Activated CD8-positive, alpha-beta memory T cell treated with anti-CD3 and anti-CD28 coated beads for 4 hours (primary cell): ENCODE measurements around the gene S100P.
"Not testable (repeated sequence)": the region's sequence is repeated elsewhere in the genome, so short reads cannot be mapped to it uniquely, and the experiment has no call there.

Experiments used
- DNase-seq, 2 donors: peaks; one replicate each; pipeline ENCODE4 v3.0.0-alpha.2; 2020; ENCODE audit warnings: low read depth in 2 of 2

The S100P gene

GRCh38 chr4:6724421-6725111, 30.9 kb downstream of the S100P start:
- DNase-seq, result no peak

GRCh38 chr4:6725427-6725961, 31.8 kb downstream of the S100P start:
- not testable (repeated sequence) for DNase-seq

- DNase-seq, result no peak
These were observed 33.6 kb downstream of the S100P start for GRCh38 chr4:6727081-6727942.

- DNase-seq, result no peak
These were observed 34.2 kb downstream of the S100P start for GRCh38 chr4:6727943-6728250.

DNA sequence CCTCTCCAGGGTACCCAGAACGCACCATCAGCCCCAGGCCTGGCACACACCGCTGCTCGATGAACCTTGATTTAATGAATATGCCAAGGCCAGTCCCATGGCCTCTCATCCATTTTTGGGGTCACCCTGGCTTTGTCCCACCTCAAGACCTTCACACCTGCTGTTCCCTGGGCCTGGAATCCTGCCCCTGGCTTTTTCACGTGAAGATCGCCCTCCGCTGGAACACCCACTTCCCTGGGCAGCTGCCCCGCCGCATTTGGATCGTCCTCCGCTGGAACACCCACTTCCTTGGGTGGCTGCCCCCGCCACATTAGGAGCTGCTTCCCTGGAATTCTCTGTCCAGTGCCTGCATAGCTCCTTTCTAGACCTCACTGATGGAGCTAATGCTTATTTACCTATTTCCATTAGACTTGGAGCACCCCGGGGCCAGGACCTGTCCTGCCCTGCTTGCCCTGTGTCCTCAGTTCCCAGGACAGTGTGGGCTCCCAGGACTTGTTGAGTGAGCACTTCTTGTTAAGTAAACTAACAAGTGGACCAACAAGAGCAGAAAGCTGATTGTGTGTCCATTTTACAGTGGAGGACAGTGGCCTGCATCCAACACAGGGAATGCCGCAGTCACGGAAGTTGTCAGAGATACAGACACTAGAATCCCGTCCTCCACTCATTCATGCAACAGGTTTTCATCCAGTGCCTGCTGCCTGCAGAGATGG, 34.8 kb downstream of the S100P start:
- DNase-seq, result no peak

DNA sequence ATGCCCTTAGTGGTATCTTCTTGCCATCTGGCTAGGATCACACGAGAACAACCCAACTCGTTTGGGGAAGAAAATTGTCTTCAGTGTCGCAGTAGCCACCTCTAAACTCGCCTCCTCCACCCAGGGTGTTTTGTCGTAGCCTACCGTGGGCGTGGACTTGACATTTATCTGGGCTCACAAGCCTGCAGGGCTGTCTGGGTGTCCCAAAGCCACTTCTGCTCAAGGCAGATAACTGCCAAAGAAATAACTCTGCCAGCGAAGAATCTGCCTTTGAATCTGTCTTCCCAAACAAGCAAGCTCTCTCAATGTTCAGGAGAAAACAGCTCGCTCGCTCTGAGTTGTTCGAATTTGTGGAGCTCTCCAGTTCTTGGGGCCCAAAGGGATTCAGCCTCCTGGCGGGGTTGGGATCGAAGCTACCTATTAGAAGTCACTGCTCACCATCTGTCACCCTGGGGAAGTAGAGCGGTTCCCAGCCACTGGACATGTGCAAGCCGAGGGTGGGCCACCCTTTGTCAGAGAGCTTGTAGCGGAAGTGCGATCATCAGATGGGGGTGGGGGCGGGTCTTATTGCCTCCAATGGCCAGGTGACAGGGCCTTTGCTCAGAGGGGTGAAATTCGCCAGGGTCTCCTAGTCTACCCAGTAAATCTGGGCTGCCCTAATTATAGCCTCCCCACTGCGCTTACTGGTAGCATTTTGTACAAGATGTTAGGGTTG, 37.1 kb downstream of the S100P start:
- DNase-seq, result no peak

DNA sequence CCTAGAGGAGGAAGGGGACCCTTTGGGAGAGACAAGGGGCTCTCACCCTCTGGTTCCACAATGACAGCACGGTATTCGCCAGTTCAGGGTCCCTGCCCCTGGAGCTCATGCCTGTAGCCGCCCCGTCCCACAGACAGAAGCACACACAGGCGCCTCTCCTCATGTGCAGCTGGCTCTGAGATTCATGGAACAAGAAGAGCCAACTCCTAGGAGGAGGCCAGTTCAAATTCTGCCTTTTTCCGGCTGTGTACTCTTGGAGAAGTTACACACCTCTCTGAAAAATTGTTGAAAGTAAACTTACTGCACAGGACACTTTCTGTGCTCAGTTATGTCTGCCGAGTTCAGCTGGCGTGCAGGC, 37.6 kb downstream of the S100P start:
- DNase-seq, result no peak

GRCh38 chr4:6731780-6732179, 38.1 kb downstream of the S100P start:
- no peak for DNase-seq

DNA sequence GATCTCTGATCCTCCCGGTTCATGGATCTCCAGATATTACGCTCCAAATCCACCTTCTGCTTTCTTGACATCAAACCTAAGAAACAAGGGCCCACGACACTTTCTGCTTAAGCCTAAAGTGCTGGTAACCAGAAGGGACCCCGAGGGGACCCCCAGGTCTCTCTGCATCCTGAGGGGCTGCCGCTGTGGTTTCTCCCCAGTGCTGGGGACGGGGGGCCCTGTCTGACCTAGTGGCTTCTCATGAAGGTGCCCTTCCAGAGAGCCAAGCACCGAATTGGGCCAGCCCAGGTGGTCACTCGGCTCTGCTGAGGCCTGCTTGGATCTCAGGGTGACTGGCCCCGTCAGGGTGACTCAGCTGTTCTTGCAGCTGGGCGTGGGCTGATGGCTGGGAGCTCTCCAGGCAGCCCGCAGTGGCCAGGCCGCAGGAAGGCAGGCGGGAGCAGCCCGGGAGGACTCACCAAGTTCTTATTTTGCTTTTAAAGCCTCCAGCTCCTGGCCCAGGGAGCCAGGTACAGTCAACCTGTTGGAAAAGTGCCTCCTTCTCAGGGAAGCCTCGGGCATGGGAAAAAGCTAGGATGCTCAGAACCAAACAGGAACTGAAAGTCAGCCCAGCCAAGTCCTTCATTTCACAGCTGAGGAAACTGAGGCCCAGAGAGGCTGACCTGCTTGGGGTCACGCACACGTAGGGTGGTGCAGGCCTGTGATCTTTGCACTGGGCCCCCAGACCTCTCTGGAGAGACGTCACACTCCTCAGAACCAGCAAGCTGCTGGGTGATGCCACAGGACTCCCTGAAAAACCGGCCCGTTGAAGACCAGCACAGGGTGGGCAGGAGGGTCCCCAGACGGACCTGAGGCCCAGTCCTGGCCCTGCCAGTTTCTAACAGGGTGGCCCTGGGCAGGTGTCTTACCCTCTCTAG, 39.0 kb downstream of the S100P start:
- DNase-seq, result no peak

- no peak for DNase-seq
These were observed 39.9 kb downstream of the S100P start for GRCh38 chr4:6733358-6734164.

DNA sequence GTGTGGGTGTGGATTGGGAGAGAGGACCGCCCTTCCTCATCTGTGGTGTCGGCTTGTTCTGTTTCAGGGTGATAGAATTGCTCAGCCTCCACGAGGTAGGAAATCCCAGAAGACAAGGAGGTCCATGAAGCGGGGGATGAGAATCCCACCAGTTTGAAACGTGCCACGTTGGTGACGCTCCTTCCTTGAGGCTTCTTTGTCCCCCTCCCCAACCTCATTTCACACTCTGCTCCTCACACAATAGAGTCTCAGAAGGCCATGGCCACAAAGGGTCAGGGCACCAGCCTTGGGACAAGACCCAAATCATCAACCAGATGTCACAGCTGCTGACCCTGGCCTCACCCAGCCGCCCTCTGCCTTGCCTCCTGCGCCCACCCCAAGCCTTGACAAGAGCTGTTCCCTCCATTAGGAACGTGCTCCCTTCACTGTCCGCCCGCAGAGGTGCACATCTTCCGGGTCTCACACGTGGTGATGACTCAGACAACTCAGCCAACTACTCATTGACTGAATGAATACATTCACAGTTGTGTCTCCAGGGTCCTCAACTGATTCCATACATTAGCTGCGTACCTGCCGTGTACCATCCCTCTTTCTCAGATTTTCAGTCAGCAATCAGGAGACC, 40.6 kb downstream of the S100P start:
- DNase-seq, result no peak

GRCh38 chr4:6739920-6740319, 46.2 kb downstream of the S100P start:
- DNase-seq, result no peak

DNA sequence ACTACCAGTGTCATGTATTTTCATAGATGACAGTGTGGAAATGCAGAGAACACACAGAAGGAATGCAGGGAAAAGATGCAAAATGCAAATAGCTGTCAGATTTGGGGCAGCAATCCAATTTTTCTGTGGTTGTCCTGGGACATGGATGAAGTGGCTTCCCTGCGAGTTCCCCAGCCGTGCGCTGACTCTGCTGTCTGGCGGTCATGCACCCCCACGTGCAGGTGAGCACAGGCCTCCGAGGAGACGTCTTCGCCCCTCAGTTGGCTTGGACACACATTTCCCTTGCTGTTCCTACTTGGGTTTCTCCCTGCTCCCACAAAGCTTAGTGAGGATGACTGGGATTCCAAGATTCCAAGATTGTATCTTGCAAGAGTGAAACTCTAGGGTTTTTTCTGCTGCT, 46.7 kb downstream of the S100P start:
- no peak for DNase-seq

DNA sequence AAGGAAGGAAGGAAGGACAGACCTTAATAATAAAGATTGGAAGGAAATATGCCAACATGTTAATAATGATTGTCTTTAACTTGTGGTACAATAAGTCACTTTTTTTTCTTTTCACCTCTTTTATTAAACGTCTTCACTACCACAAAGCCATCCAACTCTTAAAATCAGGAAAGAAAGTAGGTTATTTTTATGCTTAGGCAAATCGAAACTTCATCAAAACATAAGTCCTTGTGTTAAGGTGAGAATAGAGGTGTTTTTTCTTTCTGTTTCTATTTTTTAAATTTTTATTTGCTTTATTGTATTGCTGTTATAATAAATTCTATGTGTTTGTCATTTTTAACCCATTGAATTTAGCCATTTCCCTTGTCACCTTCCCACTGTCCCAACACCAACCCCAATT, 48.8 kb downstream of the S100P start:
- no peak for DNase-seq

- DNase-seq, result no peak
These were observed 49.3 kb downstream of the S100P start for GRCh38 chr4:6742989-6743388.
